Keratinocyte (primary cell): Measurements from ENCODE around the gene AKR1A1. TPM values are rescaled to one million over a fixed set of nuclear protein-coding genes. Genes with fewer than 3 reads are reported as not detected.

Experiments used
- DNase-seq: peaks from one replicate; pipeline ENCODE4 v3.0.0-alpha.2; 2011; ENCODE audit warnings: low read depth, missing footprints, low spot score
- FAIRE-seq: peaks from 2 replicates; lab custom pipeline; 2011; peaks lifted over from hg19 to GRCh38; lab: Jason Lieb, UNC
- H2AFZ ChIP-seq: 2 replicates; pipeline ENCODE4 v1.6.0; 2012; ENCODE audit warnings: low read length, control low read depth, inconsistent platforms; ENCODE audit not compliant: control insufficient read depth
- H3K27ac ChIP-seq: 2 replicates; pipeline ENCODE4 v1.5.1; 2011; ENCODE audit warnings: low read length; ENCODE audit not compliant: control insufficient read depth, insufficient read depth
- H3K27me3 ChIP-seq: 3 replicates; pipeline ENCODE4 v1.6.0; 2011; ENCODE audit warnings: low read length; ENCODE audit not compliant: control insufficient read depth, insufficient read depth; ENCODE audit errors: extremely low read depth
- H3K36me3 ChIP-seq, 2 experiments: 2 replicates in 1 of 2; 3 replicates in 1 of 2; pipeline ENCODE4 v1.5.1; 2011; ENCODE audit warnings: low read length in 2 of 2, mild to moderate bottlenecking in 1 of 2; ENCODE audit not compliant: control insufficient read depth in 2 of 2, insufficient read depth in 2 of 2; ENCODE audit errors: extremely low read depth in 1 of 2
- H3K4me1 ChIP-seq: 3 replicates; pipeline ENCODE4 v1.5.1; 2011; ENCODE audit warnings: low read length; ENCODE audit not compliant: control insufficient read depth, insufficient read depth; ENCODE audit errors: extremely low read depth
- H3K4me2 ChIP-seq: 3 replicates; pipeline ENCODE4 v1.6.0; 2011; ENCODE audit warnings: low read depth, low read length; ENCODE audit not compliant: control insufficient read depth, insufficient read depth; ENCODE audit errors: extremely low read depth
- H3K4me3 ChIP-seq, 3 experiments: fragments of 200-600 bp in 1 of 3; sonication (generic) in 1 of 3; 2 replicates in 2 of 3; 3 replicates in 1 of 3; pipeline ENCODE4 v1.5.1; 2011 to 2016; ENCODE audit warnings: low read length in 3 of 3, mild to moderate bottlenecking in 3 of 3, control low read depth in 2 of 3, inconsistent platforms in 1 of 3, low read depth in 1 of 3, mixed read lengths in 1 of 3, mixed run types in 1 of 3, moderate library complexity in 1 of 3; ENCODE audit not compliant: control insufficient read depth in 2 of 3, insufficient read depth in 2 of 3; ENCODE audit errors: extremely low read depth in 1 of 3
- H3K79me2 ChIP-seq: 2 replicates; pipeline ENCODE4 v1.6.0; 2012; ENCODE audit warnings: low read length; ENCODE audit not compliant: control insufficient read depth, insufficient read depth
- H3K9ac ChIP-seq: 3 replicates; pipeline ENCODE4 v1.6.0; 2011; ENCODE audit warnings: low read length; ENCODE audit not compliant: control insufficient read depth, insufficient read depth; ENCODE audit errors: extremely low read depth
- H3K9me1 ChIP-seq: 3 replicates; pipeline ENCODE4 v1.6.0; 2011; ENCODE audit warnings: low read length; ENCODE audit not compliant: control insufficient read depth, insufficient read depth; ENCODE audit errors: extremely low read depth
- H3K9me3 ChIP-seq: 2 replicates; pipeline ENCODE4 v1.5.1; 2012; ENCODE audit warnings: low read depth, low read length; ENCODE audit not compliant: control insufficient read depth
- H4K20me1 ChIP-seq: 3 replicates; pipeline ENCODE4 v1.6.0; 2011; ENCODE audit warnings: low read length; ENCODE audit not compliant: control insufficient read depth, insufficient read depth; ENCODE audit errors: extremely low read depth
- CTCF ChIP-seq, 3 experiments: IDR thresholded peaks in 1 of 3; conservative IDR thresholded peaks in 1 of 3; optimal IDR thresholded peaks in 1 of 3; 2 replicates in 2 of 3; 3 replicates in 1 of 3; pipeline versions ENCODE3 to v1.5.1; 2011; ENCODE audit warnings: low read length in 3 of 3, mild to moderate bottlenecking in 3 of 3, moderate library complexity in 2 of 3, control low read depth in 1 of 3, inconsistent platforms in 1 of 3; ENCODE audit not compliant: insufficient read depth in 2 of 3; ENCODE audit errors: extremely low read depth in 1 of 3
- EZH2 ChIP-seq: IDR thresholded peaks from one replicate; pipeline ENCODE4 v1.6.1; 2012; ENCODE audit warnings: inconsistent platforms, mild to moderate bottlenecking, low read length, moderate library complexity
- dilution Hi-C: fragments of 300-500 bp; cut with MboI; formaldehyde crosslinking; loops from one replicate; pipeline ENCODE4 v1.7.0; 2020; ENCODE audit warnings: low sequenced_read_pairs; ENCODE audit not compliant: extremely low pct_ligation_motif_present
- polyA plus RNA-seq, 5 experiments: library from polyadenylated mRNA; depleted of rRNA in 3 of 5; stranded (reverse) in 3 of 5; stranded (forward) in 1 of 5; unstranded in 1 of 5; fragments of >200 nt; gene quantifications; 1 replicate in 1 of 5; 2 replicates in 3 of 5; 3 replicates in 1 of 5; pipeline versions ENCODE4 v1.2.1 to v1.2.3, GENCODE V29; 2011 to 2012; ENCODE audit warnings: missing spikeins in 2 of 5, low read depth in 1 of 5, low replicate concordance in 1 of 5

Gene AKR1A1
- polyA plus RNA-seq, 1 donor (not counting 4 experiments of a cell fraction or from before 2014, with no cell fraction given) = 107 TPM

- H3K4me2 ChIP-seq = no peak overlapping the region
- no peaks in the 10 kb centered on the region for H3K9me3 ChIP-seq
- no peaks in the 10 kb centered on the region for H4K20me1 ChIP-seq
- TF ChIP-seq CTCF (optimal IDR thresholded peaks at IDR 0.05 in 1 of 3, IDR thresholded peaks at IDR 0.05 in 1 of 3, conservative IDR thresholded peaks at IDR 0.05 in 1 of 3; ENCODE audit: extremely low read depth in 1 of 3, insufficient read depth in 2 of 3, low read length in 3 of 3) (no peak), EZH2 (no peak)
- H3K9me1 ChIP-seq = no peaks in the 10 kb centered on the region
- dilution Hi-C loops = no loop called here
- FAIRE-seq = no peak
- no peak overlapping the region for H2AFZ ChIP-seq
- no peaks in the 10 kb centered on the region for H3K27me3 ChIP-seq
- H3K79me2 ChIP-seq = peaks cover 21% of the 10 kb centered on the region
- H3K9ac ChIP-seq = no peak overlapping the region
- H3K4me3 ChIP-seq = no peak overlapping the region
- peaks cover 2 to 24% of the 10 kb centered on the region in 2 experiments for H3K36me3 ChIP-seq
- DNase-seq = no peak
- no peaks in the 10 kb centered on the region for H3K4me1 ChIP-seq
- H3K27ac ChIP-seq = no peak overlapping the region
Observed at GRCh38 chr1:45604239-45604638, 53.6 kb downstream of the AKR1A1 start.

GRCh38 chr1:45607404-45608074 is 56.9 kb downstream of the AKR1A1 start:
- no peak for FAIRE-seq
- peaks cover 4 to 24% of the 10 kb centered on the region in 2 experiments for H3K36me3 ChIP-seq

More at GRCh38 chr1:45607404-45608074, 56.9 kb downstream of the AKR1A1 start:
- H3K4me2 ChIP-seq = no peak overlapping the region
- H3K9me3 ChIP-seq = no peaks in the 10 kb centered on the region
- no peak overlapping the region for H3K27ac ChIP-seq
- no peaks in the 10 kb centered on the region for H4K20me1 ChIP-seq
- no peak for TF ChIP-seq CTCF (optimal IDR thresholded peaks at IDR 0.05 in 1 of 3, IDR thresholded peaks at IDR 0.05 in 1 of 3, conservative IDR thresholded peaks at IDR 0.05 in 1 of 3; ENCODE audit: extremely low read depth in 1 of 3, insufficient read depth in 2 of 3, low read length in 3 of 3)
- TF ChIP-seq EZH2 = no peak
- peaks cover 7% of the 10 kb centered on the region for H3K4me1 ChIP-seq
- no peaks in the 10 kb centered on the region for H3K9me1 ChIP-seq
- dilution Hi-C loops = no loop called here
- DNase-seq = no peak
- H3K9ac ChIP-seq = no peak overlapping the region
- no peak overlapping the region for H3K4me3 ChIP-seq
- peaks cover 3% of the 10 kb centered on the region for H3K79me2 ChIP-seq
- H2AFZ ChIP-seq = no peak overlapping the region
- H3K27me3 ChIP-seq = no peaks in the 10 kb centered on the region
